Hepatocyte (in vitro differentiated cells): Measurements from ENCODE around the gene NBPF11.
"Not testable (repeated sequence)": the region's sequence is repeated elsewhere in the genome, so short reads cannot be mapped to it uniquely, and the experiment has no call there.

Experiments
- CTCF ChIP-seq: fragments of 200-600 bp; sonication (generic); IDR thresholded peaks from 2 replicates; pipeline ENCODE4 v1.5.1; 2016; ENCODE audit warnings: antibody characterized with exemption, mild to moderate bottlenecking; ENCODE audit not compliant: poor library complexity
- EZH2 ChIP-seq: fragments of 200-600 bp; sonication (generic); IDR thresholded peaks from 2 replicates; pipeline ENCODE4 v1.6.1; 2016; ENCODE audit warnings: antibody characterized with exemption, mild to moderate bottlenecking, borderline replicate concordance

DNA sequence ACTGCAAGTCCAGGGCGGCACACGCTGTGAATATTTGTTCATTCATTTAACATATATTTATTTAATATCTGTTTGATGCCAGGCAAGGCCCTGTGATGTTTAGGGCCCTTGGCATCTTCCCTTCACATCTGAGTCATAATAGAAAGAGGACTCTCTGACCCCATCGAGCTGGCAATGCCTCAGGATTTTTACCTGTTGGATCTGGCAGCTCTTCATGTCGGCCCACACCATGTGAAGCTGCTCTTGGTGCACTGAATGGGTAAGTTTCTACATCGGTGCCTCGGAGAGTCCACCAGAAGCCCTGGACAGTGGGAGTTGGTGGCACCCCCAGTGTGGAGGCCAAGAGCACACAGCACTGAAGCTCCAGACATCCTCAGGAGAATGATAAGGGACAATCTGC is 8.9 kb downstream of the NBPF11 start:
- not testable (repeated sequence) for TF ChIP-seq CTCF, EZH2
